ENCODE data around the gene KIAA0825.

KIAA0825 gene

GRCh38 chr5:94313188-94313587 is 305.2 kb downstream of the KIAA0825 start:
- DNase-seq (ENCODE audit: low spot score): no peak

DNA sequence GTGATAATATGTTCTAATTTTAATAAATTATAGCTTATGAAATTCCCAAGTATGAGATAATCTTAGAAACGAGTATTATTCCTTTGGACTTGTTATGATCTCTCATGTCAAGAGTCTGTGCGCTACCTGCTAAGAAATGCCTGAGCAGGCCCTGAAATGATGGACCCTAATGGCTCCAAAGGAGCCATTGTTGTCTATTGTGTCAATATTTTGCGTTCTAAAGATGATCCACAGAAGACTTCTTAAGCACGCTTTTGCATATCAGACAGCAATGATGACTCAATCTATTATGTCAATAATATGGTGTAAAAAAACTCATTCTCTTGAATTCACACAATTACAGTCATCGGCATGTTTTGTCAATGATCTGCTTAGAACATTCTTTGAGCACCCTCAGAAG is 306.1 kb downstream of the KIAA0825 start:
- no peak for DNase-seq (ENCODE audit: low spot score)

GRCh38 chr5:94310833-94311232 is 307.6 kb downstream of the KIAA0825 start:
- no peak for DNase-seq (ENCODE audit: low spot score)

- no peak for DNase-seq (ENCODE audit: low spot score)
These were observed 309.3 kb downstream of the KIAA0825 start for GRCh38 chr5:94309141-94309540.

- no peak for DNase-seq (ENCODE audit: low spot score)
These were observed 310.0 kb downstream of the KIAA0825 start for GRCh38 chr5:94308442-94308841.

- no peak for DNase-seq (ENCODE audit: low spot score)
These were observed 314.3 kb downstream of the KIAA0825 start for GRCh38 chr5:94304146-94304545.

- no peak for DNase-seq (ENCODE audit: low spot score)
These were observed 329.5 kb downstream of the KIAA0825 start for GRCh38 chr5:94288937-94289336.

- no peak for DNase-seq (ENCODE audit: low spot score)
These were observed 332.4 kb downstream of the KIAA0825 start for GRCh38 chr5:94285984-94286383.

GRCh38 chr5:94283093-94283492 is 335.3 kb downstream of the KIAA0825 start:
- DNase-seq (ENCODE audit: low spot score): no peak

DNA sequence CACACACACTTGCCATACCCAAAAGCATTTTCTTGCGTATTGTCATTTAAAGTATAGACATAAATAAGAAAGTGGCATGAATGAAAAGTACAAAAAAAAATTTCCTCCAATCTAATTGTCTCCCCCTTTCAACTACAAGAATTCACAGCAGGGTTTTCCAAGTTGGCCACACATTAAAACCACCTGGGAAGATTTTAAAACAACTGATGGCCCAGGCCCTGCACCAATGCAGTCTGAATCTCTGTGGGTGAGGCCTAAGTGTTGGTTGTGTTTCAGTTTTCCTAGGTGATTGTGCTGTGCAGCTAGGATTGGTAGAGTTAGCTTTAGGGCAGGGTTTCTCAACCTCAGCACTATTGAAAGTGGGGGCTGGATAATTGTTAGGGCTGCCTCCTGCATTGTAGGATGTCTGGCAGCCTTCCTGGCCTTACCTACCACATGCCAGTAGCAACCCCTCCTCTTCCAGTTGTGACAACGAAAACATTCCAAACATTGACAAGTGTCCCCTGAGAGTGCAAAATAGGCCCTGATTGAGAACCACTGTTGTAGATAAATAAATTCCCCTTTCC is 337.1 kb downstream of the KIAA0825 start:
- DNase-seq (ENCODE audit: low spot score): no peak

GRCh38 chr5:94276751-94277150 is 341.7 kb downstream of the KIAA0825 start:
- DNase-seq (ENCODE audit: low spot score): no peak

DNA sequence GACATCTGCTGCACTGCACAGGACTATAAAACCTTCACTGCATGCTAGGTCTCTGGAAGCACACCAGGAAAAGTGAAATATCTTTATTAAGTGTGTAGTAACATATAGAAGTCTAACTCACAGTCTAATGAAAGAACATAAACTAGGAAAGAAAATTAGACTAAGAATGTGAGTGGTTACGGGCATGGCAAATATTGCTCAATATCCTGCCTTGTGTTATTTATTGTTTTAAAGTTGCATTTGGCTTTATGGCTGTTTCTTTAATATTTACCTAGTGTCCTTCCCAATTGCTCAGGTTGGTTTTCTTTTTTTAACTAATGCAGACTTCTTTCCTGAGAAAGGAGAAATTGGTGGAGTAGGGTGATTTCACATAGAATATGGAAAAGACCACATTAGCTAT is 342.4 kb downstream of the KIAA0825 start:
- no peak for DNase-seq (ENCODE audit: low spot score)

- no peak for DNase-seq (ENCODE audit: low spot score)
These were observed 343.7 kb downstream of the KIAA0825 start for GRCh38 chr5:94274707-94275106.

GRCh38 chr5:94268226-94268625 is 350.2 kb downstream of the KIAA0825 start:
- DNase-seq (ENCODE audit: low spot score): no peak

- DNase-seq (ENCODE audit: low spot score): no peak
These were observed 351.0 kb downstream of the KIAA0825 start for GRCh38 chr5:94267350-94267899.

- DNase-seq (ENCODE audit: low spot score): no peak
These were observed 352.2 kb downstream of the KIAA0825 start for GRCh38 chr5:94266170-94266569.

DNA sequence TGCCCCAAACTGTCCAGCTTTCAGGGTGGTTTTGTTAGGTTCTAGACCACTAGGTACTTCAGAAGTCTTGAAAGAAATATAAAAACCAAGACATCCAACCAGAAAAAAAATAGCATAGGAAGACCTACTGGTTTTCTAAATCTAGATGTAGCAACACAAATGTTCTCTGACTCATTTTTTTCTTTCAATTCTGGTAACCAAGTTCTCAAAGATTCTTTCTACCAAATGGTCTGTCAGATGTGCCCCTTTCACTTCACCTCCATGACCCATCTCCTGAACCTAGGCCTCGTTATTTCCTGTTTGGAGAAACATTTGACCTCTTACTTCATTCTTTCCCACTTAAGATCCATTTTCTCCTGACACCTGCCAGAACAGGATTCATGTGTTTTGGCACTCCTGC is 355.3 kb downstream of the KIAA0825 start:
- no peak for DNase-seq (ENCODE audit: low spot score)

GRCh38 chr5:94260096-94260495 is 358.3 kb downstream of the KIAA0825 start:
- DNase-seq (ENCODE audit: low spot score): no peak

GRCh38 chr5:94254214-94254613 is 364.2 kb downstream of the KIAA0825 start:
- DNase-seq (ENCODE audit: low spot score): no peak

GRCh38 chr5:94250985-94251384 is 367.4 kb downstream of the KIAA0825 start:
- no peak for DNase-seq (ENCODE audit: low spot score)

DNA sequence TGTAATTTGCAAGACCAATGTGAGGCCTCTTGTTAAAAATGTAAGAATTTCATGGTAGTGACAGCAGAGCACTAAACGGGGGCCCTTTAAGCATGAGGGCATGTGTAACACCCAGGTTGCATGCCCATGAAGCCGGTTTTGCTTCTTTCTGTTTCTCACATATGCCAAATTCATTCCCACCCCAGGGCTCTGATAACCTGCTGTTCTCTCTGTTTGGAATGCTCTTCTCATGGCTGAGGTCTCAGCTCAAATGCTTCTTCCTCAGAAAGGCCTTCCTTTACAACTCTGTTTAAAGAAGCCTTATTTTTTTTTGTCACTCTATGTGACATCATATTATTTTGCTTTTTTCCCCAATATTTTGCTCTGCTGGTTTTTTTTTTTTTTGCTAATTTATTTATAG is 369.0 kb downstream of the KIAA0825 start:
- DNase-seq (ENCODE audit: low spot score): no peak

DNA sequence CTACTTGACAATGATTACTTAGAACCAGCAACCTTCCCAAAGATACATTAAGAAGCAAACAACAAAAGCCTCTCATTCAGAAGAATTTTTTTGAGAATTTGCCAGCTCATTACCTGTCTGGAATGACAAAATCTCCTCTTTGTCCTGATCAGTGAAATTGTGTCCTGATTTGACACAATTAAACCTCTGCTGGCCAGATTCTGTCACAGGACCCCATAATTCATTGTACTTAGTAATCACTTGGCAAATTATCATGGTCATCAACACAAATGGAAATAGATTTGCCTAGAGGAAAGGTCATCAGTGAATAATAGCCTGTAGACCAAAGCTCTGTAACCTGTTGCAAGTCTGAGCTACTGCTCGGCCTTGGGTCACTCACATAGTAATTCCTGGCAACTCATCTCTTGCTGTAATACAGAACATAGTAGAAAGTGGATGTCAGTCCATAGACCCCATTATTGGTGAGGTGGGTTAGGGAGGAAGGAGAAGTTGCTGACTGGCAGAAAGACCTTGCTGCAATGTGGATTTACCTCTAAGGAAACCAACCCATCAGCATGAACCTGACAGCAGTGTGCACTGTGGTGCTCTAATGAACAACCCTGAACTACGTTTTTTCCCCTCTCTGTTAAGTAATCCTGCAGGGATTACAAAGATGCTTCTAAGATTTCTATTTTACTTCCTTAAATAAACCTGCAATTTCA is 370.1 kb downstream of the KIAA0825 start:
- DNase-seq (ENCODE audit: low spot score): no peak

DNA sequence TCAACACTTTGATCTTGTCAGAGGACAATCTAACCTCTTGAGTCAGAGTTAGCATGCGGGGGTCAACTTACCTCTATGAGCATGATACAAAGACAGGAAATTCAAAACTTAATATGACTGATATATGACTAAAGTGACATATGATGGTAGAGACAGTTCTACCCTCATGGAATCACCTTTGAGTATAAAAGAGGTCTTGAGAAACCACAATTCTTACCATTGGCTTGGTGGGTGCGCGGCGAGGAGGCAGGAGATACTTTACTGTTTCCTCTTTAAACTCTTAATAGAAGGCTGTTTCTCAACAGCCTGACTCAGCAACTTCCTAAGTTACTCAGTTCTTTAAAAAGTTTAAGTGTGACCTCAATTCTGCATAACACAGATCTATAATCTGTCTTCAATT is 372.8 kb downstream of the KIAA0825 start:
- no peak for DNase-seq (ENCODE audit: low spot score)

- DNase-seq (ENCODE audit: low spot score): no peak
These were observed 373.5 kb downstream of the KIAA0825 start for GRCh38 chr5:94244921-94245320.

Data from HuH-7.5 (cell line).